Stimulated activated CD4-positive, alpha-beta T cell treated with anti-CD3 and anti-CD28 coated beads, Interleukin-2, amount 100 ng/mL, for 4 hours (primary cell): Measurements from ENCODE around the gene ZNF385B.

Experiments used
- DNase-seq: peaks from one replicate; pipeline ENCODE4 v3.0.0-alpha.2; 2020; ENCODE audit warnings: low read depth

The ZNF385B gene

DNA sequence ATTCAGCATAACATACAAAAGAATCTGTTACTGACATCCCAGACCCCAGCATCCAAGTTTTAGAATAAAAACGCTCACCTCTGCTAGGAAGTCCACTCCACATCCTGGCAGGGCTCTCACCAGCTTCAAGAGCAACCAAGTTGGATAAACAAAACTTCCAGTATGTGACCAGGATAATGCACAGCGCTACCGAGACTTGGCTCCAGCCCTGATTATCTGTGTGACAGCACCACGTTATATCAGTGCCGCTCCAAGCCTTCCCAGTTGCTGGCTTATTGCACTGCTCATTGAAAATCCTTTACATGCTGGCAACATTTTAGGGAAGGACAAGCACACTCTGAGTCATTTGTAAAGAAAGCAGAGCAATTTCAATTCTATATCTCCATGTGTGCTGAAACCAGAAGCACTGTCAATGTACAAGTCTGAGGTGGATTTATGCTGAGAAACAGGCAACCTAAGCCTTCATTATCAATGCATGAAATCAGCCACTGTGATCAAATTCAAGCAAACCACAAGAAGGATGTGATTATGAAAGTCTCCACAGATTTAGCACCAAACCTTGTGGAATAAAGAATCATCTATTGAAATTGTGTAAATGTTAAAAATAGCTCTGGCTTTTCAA lies 115.7 kb downstream of the ZNF385B start:
- no peak for DNase-seq

DNA sequence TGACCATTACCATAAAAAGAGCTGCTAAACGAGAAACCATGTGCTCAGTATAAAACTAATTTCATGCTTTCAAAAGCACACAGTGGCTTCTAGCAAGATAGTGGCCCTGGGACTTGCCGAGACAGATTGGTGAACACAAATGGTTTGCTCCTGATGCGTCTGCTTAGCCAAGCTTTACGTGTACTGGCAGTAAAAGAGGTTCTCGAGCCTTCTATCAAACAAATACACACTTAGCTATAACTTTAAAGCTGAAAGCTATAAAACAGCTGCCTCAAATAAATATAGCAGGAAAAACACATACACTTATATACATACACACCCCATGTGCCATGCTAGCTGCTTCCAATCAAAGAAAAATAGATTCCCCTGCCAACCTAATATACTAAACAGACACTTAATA lies 117.0 kb downstream of the ZNF385B start:
- no peak for DNase-seq

GRCh38 chr2:179741317-179741716 lies 120.1 kb downstream of the ZNF385B start:
- no peak for DNase-seq

GRCh38 chr2:179729966-179730365 lies 131.4 kb downstream of the ZNF385B start:
- no peak for DNase-seq

DNA sequence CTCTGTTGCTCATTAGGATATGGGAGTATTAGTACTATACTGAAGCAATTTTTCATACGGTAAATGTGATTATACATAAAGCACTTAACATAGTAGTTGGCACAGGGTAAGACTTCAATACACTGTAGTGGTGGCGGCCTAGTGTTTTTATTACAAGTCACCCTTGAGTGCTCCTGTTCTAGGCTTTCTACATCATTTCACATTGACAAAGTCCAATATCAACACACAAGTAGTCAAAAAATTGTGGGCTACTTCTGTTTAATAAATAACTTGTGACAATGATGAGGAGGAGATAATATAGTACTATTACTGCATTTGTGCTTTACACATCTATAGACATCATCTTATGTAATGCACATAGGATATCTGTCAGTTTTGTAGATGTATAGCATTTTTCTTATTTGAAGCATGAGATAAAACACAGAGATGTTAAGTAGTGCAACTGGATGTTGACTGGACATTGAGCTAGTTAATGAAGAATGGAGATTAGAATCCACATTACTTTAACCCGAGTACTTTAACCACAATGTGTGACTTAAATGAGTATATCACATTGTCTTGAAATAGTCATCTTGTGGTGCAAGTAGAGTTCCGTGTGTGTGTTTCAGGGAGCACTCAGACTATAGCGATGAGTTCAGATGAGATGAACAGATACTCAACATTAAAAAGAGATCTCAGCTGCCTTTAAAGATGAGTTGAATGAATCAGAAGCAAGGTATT lies 134.8 kb downstream of the ZNF385B start:
- DNase-seq, result no peak

GRCh38 chr2:179724403-179724802 lies 137.0 kb downstream of the ZNF385B start:
- DNase-seq, result no peak

GRCh38 chr2:179720173-179720772 lies 141.1 kb downstream of the ZNF385B start:
- no peak for DNase-seq

GRCh38 chr2:179715871-179716270 lies 145.5 kb downstream of the ZNF385B start:
- no peak for DNase-seq

DNA sequence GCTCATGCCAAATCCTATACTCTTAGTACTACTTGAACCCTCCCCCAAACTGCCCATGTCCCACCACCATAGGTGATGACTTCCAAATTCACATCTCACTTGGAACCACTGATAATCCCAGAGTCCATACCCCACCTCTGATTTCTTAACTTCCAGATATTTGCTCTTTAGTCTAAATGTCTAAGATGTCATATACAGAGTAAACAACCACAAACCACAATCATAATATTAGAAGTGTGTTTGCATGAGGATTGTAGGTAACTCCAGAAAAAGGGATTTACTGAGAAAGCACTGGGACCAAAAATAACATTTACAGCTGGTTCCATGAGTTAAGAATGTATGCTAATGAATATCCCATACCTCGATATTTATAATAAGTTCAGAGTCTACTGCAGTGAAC lies 146.2 kb downstream of the ZNF385B start:
- DNase-seq, result no peak

GRCh38 chr2:179712825-179713224 lies 148.6 kb downstream of the ZNF385B start:
- no peak for DNase-seq

DNA sequence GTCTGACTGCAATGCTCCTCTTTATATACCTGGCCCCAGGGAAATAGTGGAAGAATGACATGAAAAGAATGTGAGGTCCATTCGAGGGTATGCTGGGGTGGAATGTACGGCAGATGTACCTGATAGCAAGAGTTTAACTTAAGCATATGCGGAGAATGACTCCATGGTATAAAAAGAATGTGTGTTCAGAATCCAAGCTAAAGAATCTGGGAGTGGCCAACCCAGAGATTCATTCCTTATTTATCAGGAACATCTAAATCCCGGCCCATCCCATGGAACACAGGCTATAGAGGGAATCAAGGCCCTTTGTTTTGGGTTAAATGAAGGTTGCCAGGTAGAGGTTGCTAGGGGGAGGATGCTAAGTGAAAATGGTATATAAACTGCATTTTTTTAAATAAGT lies 150.0 kb downstream of the ZNF385B start:
- DNase-seq, result no peak

DNA sequence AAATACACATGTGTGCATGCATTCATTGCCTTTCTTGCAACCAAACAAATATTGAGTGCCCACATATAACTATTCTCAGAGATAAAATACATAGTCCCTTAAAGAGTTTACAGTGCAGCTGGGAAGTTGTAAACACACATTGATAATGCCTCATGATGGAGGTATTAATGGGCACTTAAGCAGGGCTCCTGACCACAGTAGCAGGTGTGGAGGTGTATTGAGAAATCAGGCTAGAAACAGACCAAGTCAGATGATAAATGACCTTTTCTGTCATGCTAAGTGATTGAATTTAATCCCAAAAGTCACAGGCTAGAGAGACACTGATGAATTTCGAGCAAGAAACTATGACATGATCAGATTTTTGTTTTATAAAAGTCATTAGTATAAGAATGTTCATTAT lies 157.7 kb downstream of the ZNF385B start:
- DNase-seq, result no peak

DNA sequence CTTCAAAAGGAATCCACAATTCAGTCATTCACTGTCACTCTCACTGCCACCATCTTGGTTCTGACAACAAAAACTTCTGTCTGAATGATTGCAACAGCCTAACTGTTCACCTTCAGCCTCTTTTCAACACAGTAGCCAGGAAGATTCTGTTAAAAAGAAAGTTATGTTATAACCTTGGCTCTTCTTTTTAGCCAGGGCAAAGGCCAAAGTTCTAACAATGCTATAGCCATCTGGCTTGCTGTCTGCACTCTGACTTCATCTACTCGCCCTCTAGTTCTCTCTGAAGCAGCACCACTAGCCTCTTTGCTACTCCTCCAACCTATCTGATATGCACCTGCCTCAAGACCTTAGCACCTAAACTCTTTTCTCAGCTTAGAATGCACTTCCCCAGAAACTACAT lies 158.5 kb downstream of the ZNF385B start:
- no peak for DNase-seq

DNA sequence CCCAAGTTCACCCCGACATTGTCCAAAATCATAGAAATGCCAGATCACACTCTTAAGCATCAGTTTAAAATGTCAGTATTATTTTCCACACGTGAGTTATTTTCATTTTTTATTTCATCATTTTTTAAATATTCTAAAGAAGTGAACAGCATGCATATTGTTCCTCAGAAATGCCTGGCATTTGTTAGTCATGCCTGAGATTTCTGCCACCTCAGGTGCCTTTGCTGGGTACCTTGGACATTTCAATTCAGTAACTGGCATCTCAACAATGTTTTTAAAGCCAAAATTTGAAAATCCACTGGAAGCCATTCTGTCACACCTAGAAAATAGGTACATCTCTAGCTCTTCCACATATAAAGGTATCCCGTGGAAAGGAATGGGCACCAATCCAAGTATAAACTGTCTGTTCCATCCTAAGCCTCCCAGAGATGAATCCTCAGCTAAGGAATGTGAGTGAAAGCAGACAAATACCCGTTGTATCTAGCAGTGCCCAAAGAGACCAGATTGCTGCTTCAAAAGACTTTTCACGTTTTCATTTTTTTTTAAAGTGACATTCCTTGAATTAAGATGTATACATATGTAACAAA lies 159.8 kb downstream of the ZNF385B start:
- no peak for DNase-seq

GRCh38 chr2:179695486-179695885 lies 165.9 kb downstream of the ZNF385B start:
- DNase-seq, result no peak

- DNase-seq, result no peak
These were observed 166.4 kb downstream of the ZNF385B start for GRCh38 chr2:179694963-179695362.

DNA sequence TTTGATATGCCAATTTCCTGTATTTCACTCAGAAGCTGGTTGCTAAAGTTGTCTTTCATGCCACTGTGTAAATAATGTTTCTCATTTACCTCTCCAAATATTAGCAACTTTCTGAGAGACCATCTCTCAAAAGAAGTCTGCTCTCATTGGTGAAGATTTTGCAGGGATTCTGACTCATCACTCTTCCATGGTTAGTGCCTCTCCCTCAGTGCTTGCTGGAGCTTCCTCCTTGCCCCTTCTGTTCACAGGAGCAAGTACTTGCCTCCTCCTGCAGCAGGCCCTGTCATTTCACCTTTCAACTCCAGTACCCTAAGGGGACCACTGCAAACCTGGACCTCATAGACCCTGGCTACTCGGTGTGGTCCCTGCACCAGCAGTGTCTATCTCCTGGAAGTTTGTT lies 168.8 kb downstream of the ZNF385B start:
- no peak for DNase-seq

GRCh38 chr2:179692043-179692442 lies 169.4 kb downstream of the ZNF385B start:
- DNase-seq, result no peak

- no peak for DNase-seq
These were observed 170.2 kb downstream of the ZNF385B start for GRCh38 chr2:179691235-179691634.

GRCh38 chr2:179686718-179687342 lies 174.6 kb downstream of the ZNF385B start:
- no peak for DNase-seq

GRCh38 chr2:179686069-179686468 lies 175.3 kb downstream of the ZNF385B start:
- DNase-seq, result no peak

- no peak for DNase-seq
These were observed 176.3 kb downstream of the ZNF385B start for GRCh38 chr2:179685146-179685545.

DNA sequence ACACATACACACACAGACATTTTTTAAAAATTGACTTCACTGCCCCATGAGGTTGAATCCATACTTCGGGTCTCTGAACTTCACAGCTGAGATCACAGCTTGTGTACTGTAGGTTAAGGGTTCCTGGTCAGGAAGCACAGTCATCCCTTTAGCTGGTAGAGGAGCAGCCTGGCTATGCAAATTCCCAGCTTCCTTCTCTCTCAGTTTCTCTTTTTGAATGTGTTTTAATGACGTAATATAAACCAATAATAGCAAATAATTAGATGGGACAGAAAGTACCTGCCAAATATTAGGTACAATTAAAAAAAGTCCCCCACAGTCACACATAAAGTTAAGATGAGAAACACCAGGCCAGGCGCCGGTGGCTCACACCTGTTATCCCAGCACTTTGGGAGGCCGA lies 178.7 kb downstream of the ZNF385B start:
- no peak for DNase-seq
